ENCODE results near the gene ACAP3.

DNA sequence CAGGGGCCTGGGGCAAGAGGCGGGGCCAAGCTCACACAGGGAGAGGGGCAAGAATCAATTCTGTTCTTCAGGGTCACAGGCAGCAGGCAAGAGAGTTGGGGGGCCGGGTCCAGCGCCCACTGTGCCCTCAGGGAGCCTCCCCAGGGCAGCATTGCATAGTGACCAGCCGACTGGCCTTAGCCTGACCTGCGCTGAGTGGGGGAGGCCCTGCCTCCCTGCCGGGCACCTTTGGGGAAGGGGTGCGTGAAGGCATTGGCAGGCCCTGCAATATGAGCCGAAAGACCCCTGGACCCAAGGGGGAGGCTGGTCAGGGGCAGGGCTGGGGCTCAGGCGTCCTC, 15.3 kb downstream of the ACAP3 start:
- TF ChIP-seq, protein P1, sequence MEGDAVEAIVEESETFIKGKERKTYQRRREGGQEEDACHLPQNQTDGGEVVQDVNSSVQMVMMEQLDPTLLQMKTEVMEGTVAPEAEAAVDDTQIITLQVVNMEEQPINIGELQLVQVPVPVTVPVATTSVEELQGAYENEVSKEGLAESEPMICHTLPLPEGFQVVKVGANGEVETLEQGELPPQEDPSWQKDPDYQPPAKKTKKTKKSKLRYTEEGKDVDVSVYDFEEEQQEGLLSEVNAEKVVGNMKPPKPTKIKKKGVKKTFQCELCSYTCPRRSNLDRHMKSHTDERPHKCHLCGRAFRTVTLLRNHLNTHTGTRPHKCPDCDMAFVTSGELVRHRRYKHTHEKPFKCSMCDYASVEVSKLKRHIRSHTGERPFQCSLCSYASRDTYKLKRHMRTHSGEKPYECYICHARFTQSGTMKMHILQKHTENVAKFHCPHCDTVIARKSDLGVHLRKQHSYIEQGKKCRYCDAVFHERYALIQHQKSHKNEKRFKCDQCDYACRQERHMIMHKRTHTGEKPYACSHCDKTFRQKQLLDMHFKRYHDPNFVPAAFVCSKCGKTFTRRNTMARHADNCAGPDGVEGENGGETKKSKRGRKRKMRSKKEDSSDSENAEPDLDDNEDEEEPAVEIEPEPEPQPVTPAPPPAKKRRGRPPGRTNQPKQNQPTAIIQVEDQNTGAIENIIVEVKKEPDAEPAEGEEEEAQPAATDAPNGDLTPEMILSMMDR (IDR thresholded peaks at IDR 0.05; ENCODE audit: low read depth, low read length): no peak
- no peak for TF ChIP-seq EZH2phosphoT487 (IDR thresholded peaks at IDR 0.05; ENCODE audit: low read depth)

All from OCI-LY3 (cell line).